Amniotic stem cell (primary cell): ENCODE data around the gene ZNF354B.
"Not testable (repeated sequence)": the region's sequence is repeated elsewhere in the genome, so short reads cannot be mapped to it uniquely, and the experiment has no call there.

Source experiments
- DNase-seq: peaks from one replicate; lab custom pipeline; 2025; lab: John Stamatoyannopoulos, UW

The ZNF354B gene

DNA sequence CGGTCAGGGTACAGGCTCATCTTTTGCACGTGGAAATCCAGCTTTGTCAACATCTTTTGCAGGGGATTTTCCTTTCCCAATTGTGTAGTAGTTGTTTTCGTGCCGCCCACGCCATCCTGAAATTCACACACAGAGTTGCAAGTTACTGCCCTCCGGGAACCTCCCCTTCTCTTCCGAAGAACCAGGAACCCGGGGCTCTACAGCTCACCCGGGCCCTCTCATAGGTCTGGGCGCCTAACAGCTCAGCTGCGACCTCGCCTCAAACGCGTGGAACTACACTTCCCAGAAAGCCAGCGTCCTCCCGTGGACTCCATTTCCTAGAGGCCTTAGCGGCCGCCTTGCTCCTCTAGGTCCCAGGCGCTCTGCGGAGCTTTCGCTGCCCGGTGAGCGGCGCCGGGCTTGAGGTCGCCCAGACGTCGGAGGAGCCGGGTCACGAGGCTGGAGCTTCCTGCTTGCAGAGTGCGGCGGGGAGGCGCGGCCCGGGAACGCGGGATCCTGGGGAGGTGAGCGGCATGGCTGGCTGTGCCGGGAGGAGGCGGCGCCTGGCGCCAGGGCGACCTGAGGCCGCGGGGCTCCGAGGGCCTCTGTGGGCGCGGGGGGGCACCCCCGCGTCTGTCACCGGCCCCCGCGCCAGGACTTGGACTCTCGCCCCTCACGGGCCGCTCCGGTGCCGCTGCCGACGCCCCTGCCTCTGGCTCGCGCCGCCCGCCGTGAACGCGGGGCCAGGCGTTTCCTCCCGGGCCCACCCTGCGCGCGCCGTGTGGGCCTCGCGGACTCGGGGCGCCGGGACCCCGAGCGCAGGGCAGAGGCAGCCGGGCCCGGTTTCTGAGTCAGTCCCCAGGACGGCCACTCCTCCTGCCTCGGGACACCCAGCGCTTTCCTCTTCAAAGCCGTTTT lies at the start of gene ZNF354B:
Gene ZNF354B, plus strand, starts transcription at position 329 of the 897 bp plus-strand sequence. CDS start 1,095 bp downstream, outside the sequence.
- peak; percentile 83 for DNase-seq

DNA sequence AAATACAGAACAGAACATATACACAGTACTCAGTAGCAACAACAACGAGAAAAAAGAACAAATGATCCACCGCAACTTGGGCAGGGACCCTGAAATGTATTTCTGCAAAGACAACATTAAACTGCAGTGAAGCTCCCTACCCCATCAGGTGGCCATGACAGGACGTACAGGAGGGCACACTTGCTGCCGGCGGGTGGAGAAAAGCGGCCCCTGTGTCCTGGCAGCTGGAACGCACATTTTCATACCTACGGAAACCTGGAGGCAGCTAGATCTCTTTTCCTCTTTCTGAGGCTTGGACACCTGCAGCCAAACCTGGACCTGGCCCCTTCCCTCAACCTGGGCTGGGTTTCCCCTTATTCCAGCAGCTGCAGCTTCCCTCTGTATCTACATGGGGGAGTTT lies 42.2 kb upstream of the ZNF354B start:
- no peak for DNase-seq

DNA sequence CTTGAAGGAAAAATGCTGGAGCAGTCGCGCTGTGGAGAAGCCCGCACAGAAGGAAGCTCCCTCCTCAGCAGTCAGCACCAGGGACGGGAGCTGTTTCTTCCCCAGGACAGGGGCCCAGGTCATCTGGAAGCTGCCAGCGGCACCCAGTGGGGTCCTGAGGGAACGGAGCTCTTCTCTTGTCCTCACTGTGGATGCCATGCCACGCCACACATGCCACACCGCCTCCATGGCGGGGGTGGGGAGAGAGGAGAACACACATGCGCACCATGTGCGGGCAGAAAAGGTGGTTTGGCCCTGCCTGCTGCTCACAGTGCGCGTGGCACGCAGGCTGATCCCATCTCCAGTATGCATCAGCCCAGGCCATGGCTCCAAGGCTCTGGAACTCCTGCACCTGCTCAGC lies 41.7 kb upstream of the ZNF354B start:
- DNase-seq: no peak

DNA sequence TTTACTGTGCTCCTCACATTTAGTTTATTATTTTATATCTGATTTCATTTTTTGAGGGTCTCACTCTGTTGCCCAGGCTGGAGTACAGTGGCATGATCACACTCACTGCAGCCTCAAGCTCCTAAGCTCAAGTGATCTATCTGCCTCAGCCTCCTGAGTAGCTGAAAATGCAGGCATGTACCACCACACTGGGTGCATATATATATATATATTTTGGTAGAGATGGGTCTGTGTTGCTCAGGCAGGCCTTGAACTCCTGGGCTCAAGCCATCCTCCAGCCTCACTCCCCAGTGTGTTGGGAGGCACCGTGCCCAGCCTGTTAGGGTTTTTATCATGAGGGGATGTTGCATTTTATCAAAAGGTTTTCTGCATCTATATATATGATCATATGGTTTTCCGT lies 39.8 kb upstream of the ZNF354B start:
- no peak for DNase-seq

DNA sequence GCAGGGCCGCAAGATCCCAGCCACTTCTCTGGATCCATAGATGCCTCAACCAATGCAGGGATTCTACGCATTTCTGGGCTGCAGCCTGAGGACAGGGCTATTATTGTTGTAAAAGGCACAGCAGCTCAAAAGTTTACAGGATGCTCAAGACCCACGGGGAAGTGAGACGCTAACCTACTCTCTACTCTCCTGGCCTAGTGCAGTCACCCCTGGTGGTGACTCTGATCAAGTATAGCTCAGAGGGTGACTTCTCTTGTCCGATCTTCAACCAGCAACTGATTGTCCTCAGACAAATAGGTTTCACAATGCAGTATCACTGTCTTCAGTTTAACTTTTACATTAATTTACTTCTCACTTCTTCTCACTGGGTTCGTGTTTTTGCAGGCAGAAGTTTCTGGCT lies 34.3 kb upstream of the ZNF354B start:
- DNase-seq: no peak

DNA sequence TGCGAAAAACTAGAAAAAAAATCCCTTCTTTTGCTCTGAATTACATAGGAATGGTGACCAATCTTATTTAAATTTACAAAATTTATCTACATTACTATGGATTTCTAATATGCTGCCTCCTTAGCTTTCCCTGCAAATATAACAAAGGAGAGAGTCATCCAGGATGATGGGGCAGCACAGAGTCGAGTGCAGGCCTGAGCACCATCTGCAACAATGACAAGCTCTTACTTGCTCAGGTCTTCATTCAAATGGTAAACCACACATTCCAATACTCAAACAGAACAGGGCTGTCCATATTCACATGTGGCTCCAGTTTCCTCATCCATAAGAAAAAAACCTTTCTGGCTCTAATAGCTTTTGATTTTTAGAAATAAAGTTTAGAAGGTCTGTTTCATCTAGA lies 33.5 kb upstream of the ZNF354B start:
- DNase-seq: no peak

DNA sequence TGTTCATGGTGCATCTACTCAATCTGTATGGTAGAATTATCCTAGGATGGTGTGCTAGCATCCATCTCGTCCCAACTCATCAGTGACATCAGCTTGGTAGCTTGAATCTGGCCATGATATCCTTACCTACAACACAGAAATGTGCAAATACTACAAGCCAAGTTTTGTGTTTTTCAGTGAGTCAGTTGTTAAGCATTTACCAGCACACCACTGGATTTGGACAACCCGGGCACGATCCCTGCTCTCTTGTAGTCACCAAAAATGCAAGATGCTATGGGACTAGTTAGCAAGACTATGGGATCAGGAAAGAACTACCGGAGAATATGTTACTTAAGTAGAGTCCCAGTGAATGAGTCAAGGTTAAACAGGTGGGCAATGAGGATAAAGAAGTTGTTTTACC lies 32.1 kb upstream of the ZNF354B start:
- DNase-seq: no peak

DNA sequence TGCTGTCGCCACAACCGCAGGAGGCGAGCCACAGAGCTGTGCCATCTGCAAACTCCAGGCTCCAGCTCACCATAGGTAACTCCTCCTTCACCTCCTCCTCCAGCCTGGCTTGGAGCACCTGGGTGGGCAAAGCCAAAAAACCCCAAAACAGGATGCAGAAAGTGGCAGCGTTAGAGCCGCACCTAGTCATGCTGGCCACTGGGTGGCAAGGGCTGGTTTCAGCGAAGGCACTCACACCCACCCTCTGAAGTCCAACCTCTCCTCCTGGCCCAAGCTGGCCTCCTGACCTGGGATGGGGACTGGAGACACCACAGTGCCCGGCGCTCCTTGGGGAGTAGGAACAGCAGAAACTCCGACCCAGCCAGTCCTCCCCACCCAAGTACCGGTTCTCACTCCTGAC lies 28.7 kb upstream of the ZNF354B start:
- no peak for DNase-seq

DNA sequence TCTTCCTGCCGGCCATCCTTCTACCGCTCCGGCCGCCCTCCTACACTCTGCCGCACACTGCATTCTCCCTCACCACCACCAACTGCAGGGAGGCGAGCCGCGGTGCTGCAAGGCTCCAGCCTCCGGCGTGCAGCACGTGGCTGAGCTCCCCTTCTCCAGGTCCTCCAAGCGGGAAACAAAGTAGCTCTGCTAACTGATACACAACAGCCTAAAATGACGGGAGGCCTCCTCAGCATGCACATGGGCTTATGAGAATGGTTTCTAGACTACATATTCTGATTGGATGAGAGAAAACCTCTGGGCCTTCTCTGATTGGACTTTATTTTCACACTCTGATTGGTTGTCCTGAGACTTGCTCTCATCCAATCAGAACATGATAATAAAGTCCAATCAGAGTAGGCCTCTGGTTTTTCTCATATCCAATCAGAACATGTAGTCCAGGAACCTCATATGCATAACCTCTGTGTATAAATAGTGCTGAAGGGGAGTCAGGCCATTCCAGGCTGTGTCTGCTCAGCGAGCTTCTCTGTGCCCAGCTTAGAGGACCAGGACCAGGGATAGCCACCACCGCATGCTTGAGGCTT lies 27.0 kb upstream of the ZNF354B start:
- no peak for DNase-seq

DNA sequence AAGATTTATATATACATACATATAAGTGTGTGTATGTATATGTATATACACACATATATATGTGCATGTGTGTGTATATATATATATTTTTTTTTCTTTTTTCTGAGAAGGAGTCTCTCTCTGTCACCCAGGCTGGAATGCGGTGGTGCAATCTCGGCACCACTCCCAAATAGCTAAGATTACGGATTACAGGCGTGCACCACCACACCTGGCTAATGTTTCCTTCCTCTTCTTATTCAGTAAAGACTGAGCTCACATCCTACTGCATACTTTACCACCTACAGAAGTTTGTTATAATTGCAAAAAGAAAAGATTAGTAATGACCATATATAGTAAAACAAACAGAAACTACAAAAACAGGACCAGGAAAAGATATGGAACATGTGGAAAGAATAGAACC lies 23.1 kb upstream of the ZNF354B start:
- no peak for DNase-seq

DNA sequence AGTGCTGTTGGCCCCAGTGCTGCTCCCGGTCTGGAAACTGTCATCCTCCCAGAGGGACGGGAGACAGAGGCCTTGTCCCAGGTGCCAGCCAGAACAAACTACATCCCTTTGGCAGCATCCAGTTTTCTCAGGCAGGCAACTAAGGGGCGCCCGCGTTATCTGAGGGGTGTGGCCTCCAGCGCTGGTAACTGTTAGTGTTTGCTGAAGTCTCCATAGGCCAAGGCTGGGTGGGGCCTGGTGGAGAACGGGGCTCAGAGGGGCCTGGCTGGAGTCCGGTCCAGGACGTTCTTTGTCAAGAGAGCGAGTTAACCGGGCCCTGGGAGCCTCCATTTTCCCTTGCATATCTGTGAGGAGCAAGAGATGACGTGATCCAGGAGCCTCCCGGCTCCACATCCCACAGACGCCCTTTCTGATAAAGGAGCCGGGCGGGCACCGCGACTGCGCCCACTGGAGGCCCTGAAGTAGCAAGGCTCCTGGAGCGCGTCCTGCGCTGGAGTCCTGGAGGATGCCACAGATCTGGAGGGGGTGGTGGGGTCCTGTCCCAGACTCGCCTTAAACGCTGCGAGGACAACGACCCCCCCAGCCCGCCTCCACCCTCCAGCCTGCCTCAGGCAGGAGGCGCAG lies 20.9 kb upstream of the ZNF354B start:
- DNase-seq: not testable (repeated sequence)

DNA sequence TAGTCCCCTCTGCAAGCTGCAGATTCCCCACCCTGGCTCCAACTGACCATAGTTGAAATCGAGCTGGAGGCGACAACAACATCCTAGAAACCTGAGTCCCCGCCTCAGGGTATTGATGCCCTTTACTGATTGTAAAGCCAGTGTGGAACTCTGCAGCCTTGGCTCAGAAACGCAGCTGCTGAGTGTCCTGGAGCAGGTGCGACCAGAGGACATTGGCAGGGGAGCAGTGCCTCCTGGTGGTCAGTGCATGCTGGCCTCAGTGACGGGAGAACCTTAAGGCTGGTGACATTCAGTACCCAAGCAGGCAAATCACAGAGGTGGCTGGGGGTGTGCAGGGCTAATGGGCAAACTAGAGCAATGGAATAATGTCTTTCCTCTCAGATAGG lies 20.4 kb upstream of the ZNF354B start:
- no peak for DNase-seq

DNA sequence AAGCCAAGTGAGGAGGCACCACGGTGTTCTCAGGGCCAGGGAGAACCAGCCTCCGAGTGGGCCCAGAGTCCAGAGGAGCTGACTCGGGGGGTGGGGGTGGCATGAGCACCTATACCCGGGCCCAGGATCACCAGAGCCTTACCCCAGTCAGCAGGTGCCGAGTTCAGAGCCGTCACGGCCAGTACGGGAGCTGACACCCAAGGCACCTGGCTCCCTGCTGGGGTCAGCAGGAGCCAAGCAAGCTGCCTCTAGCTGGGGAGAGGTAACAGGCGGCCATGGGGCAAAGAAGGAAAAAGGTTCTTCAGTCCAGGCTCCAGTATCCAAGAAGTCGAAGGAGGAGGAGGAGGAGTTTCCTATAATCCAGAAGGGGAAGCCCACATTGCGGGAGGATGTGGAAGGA lies 19.4 kb upstream of the ZNF354B start:
- not testable (repeated sequence) for DNase-seq

DNA sequence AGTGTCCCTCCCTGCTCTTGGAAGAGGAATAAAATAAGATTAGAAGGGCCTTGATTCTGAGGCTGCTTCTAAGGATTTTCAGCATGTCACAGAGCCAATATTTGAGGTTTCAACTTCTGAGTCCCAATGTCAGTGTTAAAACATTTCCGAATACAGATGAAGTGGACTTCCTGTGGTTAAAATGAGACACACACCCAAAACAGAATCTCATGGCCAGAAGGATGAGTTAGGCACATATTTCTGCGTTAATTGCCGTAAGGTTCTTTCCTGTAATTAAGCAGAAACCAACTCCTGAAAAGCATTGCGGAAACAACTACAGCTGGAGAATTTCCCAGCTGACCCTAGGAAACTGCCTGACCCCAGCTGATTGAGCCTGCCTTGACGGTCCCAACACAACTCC lies 10.4 kb upstream of the ZNF354B start:
- DNase-seq: no peak

DNA sequence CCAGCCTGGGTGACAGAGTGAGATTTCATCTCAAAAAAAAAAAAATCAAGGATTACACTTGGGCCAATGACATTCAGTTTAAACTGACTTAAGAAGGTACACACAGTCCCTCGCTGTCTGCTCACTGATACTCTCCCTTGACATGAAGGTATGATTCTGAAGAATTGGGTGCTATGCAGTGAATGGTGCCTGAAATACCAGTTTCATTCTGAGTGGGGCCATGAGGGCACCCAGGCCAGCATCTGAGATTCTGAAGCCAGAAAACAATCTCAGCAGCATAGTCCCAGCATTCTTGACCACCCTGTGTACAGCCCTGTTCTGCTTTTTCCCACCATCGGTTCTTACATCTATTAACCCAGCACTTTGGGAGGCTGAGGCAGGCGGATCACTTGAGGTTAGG lies 7.8 kb upstream of the ZNF354B start:
- DNase-seq: no peak

DNA sequence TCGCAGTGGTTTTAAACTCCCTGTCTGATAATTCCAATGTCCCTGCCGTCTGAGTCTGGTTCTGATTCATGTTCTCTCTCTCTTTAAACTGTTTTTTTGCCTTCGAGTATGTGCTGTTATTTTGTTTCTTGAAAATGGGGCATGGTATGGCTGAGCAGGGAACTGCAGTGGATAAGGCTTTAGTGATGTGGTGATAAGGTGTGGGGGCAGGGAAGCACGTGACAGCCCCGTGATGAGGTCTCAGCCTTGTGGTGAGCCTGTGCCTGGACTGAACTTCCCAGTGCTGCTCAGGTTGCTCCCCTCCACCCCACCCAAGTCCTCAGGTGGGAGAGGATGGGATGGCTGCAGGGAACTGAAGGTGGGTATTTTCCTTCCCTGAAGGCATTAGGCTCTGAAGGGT lies 5.5 kb upstream of the ZNF354B start:
- no peak for DNase-seq

DNA sequence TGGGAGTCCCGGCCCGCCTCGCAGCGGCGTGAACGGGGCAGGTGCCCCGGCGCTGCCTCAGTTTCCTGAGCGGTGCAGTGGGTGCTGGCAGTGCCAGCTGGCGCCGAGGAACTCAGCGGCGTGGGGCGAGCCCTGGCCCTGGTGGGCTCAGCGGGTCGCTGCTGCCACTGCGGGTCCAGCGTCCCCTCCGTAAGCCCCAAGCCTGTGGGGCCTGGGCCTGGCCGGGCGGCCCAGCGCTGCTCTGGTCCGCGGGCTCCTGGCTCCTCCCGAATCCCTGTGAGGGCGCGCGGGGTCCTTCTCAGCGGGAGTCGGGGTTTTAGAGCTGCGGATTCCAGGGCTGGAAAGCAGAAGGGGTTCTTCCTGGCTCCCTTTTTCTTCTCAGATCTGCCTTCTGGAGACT lies 862 bp downstream of the ZNF354B start:
- not testable (repeated sequence) for DNase-seq

DNA sequence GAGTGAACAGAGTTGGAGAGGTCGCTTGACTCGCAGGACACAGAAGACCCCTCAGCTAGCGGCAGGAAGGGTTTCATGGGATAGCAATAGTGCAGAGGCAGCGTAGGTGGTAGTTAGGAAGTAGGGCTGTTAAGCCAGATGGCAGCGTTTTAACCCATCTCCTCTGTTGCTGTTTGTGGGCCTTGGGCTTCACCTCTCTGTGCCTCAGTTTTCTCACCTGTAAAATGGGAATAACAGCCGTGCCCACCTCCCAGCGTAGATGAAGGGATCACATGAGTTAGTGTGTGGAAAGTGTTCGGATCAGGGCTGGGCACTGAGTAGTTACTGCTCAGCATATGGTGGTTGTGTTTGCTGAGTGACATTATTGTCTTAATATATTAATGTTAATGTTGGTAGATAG lies 1.9 kb downstream of the ZNF354B start:
- no peak for DNase-seq

DNA sequence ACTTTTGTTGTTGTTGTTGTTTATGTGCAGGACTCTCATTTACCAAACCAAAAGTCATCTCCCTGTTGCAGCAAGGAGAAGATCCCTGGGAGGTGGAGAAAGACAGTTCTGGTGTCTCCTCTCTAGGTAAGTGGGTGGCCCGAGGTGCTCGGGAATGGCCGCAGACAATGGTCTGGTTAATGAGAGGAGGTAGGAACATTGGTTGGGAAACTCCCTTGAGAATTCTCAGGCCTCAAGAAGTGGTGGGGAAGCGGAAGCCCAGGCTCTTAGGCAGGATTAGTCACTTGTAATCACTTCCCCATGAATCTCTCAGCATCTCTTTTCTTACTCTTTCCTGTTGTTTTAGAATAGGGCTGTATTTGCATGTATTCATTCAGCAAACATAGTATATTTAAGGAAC lies 7.2 kb downstream of the ZNF354B start:
- DNase-seq: no peak

DNA sequence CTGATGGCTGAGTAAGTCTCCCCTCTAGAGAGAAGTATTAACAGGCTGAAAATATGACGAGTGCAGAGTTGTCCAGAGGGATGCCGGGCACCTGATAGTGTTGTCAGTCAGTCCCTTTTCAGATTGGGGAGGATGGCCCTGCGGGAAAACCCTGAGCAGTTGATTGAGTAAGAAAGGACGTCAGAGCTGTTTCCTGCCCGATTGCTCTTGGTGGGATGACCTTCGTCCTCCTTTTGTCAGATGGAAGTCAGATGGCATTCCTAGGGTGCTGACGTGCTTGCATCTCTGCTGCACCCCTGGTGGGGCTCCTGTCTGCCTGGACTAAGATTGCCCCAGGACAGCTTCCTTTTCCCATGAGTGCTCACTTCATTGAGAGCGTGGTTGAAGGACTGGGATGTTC lies 9.8 kb downstream of the ZNF354B start:
- DNase-seq: no peak

DNA sequence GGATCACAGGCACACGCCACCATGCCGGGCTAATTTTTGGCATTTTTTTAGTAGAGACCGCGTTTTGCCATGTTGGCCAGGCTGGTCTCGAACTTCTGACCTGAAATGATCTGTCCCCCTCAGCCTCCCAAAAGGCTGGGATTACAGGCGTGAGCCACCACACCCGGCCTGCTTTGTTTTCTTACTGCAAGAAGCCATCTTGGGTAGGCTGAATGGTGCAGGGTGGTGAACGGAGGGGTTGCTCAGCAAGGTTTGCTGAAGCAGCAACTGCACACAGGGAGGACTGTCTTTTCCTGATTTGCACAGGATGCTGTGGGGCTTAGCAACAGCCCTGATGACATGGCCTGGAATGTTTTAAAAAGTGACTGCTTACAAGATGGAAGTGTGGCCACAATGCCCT lies 10.7 kb downstream of the ZNF354B start:
- no peak for DNase-seq

DNA sequence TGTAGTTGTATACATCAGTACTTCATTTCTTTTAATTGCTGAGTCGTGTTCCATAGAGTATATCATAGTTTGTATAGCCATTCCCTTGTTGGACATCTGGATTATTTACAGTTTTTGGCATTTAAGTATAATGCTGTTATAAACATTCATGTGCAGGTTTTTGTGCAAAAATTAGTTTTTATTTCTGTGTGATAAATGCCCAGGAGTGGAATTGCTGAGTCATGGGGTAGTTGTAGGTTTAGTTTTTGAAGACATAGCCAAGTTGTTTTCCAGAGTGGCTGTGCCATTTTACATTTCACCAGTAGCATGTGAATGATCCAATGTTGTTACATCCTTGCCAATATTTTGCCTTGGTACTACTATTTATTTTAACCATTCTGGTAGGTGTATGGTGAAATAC lies 12.5 kb downstream of the ZNF354B start:
- DNase-seq: no peak

DNA sequence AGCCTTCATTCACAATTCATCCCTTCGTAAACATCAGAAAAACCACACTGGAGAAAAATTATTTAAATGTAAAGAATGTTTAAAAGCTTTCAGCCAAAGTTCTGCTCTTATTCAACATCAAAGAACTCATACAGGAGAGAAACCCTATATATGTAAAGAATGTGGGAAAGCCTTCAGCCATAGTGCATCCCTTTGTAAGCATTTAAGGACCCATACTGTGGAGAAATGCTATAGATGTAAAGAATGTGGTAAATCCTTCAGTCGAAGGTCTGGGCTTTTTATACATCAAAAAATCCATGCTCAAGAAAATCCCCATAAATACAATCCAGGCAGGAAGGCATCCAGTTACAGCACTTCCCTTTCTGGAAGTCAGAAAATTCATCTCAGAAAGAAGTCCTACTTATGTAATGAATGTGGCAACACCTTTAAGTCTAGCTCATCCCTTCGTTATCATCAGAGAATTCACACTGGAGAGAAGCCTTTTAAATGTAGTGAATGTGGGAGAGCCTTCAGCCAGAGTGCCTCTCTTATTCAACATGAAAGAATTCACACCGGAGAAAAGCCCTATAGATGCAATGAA lies 23.5 kb downstream of the ZNF354B start:
- not testable (repeated sequence) for DNase-seq
